OCI-LY1 (cell line): Measurements from ENCODE around the gene HSPBAP1.

Experiments
- H2AFZ ChIP-seq: fragments of 200-600 bp; sonication (generic), shearing (Covaris generic); 2 replicates; pipeline ENCODE4 v1.6.0; 2014; ENCODE audit warnings: antibody characterized with exemption, mild to moderate bottlenecking, low read length
- H3F3A ChIP-seq: fragments of 200-600 bp; sonication (generic), shearing (Covaris generic); 2 replicates; pipeline ENCODE4 v1.6.0; 2014; ENCODE audit warnings: mild to moderate bottlenecking, antibody characterized with exemption, low read length, moderate library complexity; ENCODE audit not compliant: insufficient read depth
- H3K27ac ChIP-seq: fragments of 200-600 bp; sonication (generic); 2 replicates; pipeline ENCODE4 v1.5.1; 2014; ENCODE audit warnings: low read length, mixed run types, mild to moderate bottlenecking, low read depth; ENCODE audit not compliant: poor library complexity, severe bottlenecking
- H3K27me3 ChIP-seq: fragments of 200-600 bp; sonication (generic); 2 replicates; pipeline ENCODE4 v1.6.0; 2014; ENCODE audit warnings: antibody characterized with exemption, mild to moderate bottlenecking, low read length, moderate library complexity; ENCODE audit not compliant: insufficient read depth
- H3K36me3 ChIP-seq: fragments of 200-600 bp; sonication (generic); 2 replicates; pipeline ENCODE4 v1.6.1; 2014; ENCODE audit warnings: mild to moderate bottlenecking, antibody characterized with exemption, low read length, moderate library complexity, mixed read lengths; ENCODE audit not compliant: insufficient read depth
- H3K4me1 ChIP-seq: fragments of 200-600 bp; sonication (generic); 2 replicates; pipeline ENCODE4 v1.5.1; 2014; ENCODE audit warnings: mild to moderate bottlenecking, low read length, moderate library complexity; ENCODE audit not compliant: insufficient read depth, severe bottlenecking
- H3K4me2 ChIP-seq: fragments of 200-600 bp; sonication (generic), shearing (Covaris generic); 2 replicates; pipeline ENCODE4 v1.6.1; 2014; ENCODE audit warnings: low read length
- H3K4me3 ChIP-seq: fragments of 200-600 bp; sonication (generic); 2 replicates; pipeline ENCODE4 v1.5.1; 2014; ENCODE audit warnings: low read length, low read depth, mild to moderate bottlenecking, mixed read lengths; ENCODE audit not compliant: poor library complexity, severe bottlenecking
- H3K79me2 ChIP-seq: fragments of 200-600 bp; shearing (Covaris generic); 2 replicates; pipeline ENCODE4 v1.6.1; 2016; ENCODE audit warnings: mixed run types, low read length, mixed read lengths; ENCODE audit not compliant: insufficient read depth
- H3K9ac ChIP-seq: fragments of 200-600 bp; sonication (generic), shearing (Covaris generic); 2 replicates; pipeline ENCODE4 v1.6.1; 2014; ENCODE audit warnings: mild to moderate bottlenecking, low read length, mixed read lengths
- H3K9me2 ChIP-seq: fragments of 200-600 bp; sonication (generic), shearing (Covaris generic); 2 replicates; pipeline ENCODE4 v1.6.1; 2014; ENCODE audit warnings: low read depth, mild to moderate bottlenecking, low read length, mixed read lengths
- H3K9me3 ChIP-seq: fragments of 200-600 bp; shearing (Covaris generic); 2 replicates; pipeline ENCODE4 v1.6.1; 2014; ENCODE audit warnings: low read length, mixed read lengths
- H4K20me1 ChIP-seq: fragments of 200-600 bp; sonication (generic), shearing (Covaris generic); 2 replicates; pipeline ENCODE4 v1.6.0; 2016; ENCODE audit warnings: mild to moderate bottlenecking, low read length; ENCODE audit not compliant: insufficient read depth
- CTCF ChIP-seq: fragments of 200-600 bp; sonication (generic), shearing (Covaris generic); IDR thresholded peaks from 2 replicates; pipeline ENCODE4 v1.5.1; 2017; ENCODE audit warnings: mild to moderate bottlenecking, antibody characterized with exemption, low read length, moderate library complexity, mixed read lengths
- EZH2 ChIP-seq: fragments of 200-600 bp; sonication (generic), shearing (Covaris generic); IDR thresholded peaks from 2 replicates; pipeline ENCODE4 v1.8.0; 2017; ENCODE audit warnings: borderline replicate concordance, mixed run types, mild to moderate bottlenecking, antibody characterized with exemption, low read length, moderate library complexity, mixed read lengths

The HSPBAP1 gene

GRCh38 chr3:122799322-122799721, 5.7 kb upstream of the HSPBAP1 start:
- H3K9me3 ChIP-seq: no peaks in the 10 kb centered on the region
- no peak overlapping the region for H3K4me2 ChIP-seq
- no peaks in the 10 kb centered on the region for H3K27me3 ChIP-seq
- peaks cover 22% of the 10 kb centered on the region for H3K4me1 ChIP-seq
- TF ChIP-seq EZH2: no peak
- no peak for TF ChIP-seq CTCF
- H3F3A ChIP-seq: no peaks in the 10 kb centered on the region
- no peak overlapping the region for H2AFZ ChIP-seq
- H3K27ac ChIP-seq: no peak overlapping the region
- no peaks in the 10 kb centered on the region for H3K9me2 ChIP-seq
- peaks cover 3% of the 10 kb centered on the region; the same call in 1 of the 2 replicates for H3K36me3 ChIP-seq
- no peak overlapping the region for H3K9ac ChIP-seq
- no peak overlapping the region for H3K4me3 ChIP-seq
- no peaks in the 10 kb centered on the region for H3K79me2 ChIP-seq
- H4K20me1 ChIP-seq: no peaks in the 10 kb centered on the region

- Histone ChIP-seq H3K27me3 (no peaks in the 10 kb centered on the region), H3K9me2 (no peaks in the 10 kb centered on the region), H3F3A (no peaks in the 10 kb centered on the region), H3K36me3 (peaks cover 3% of the 10 kb centered on the region; the same call in 1 of the 2 replicates), H3K4me3 (no peak overlapping the region), H3K9ac (no peak overlapping the region), H4K20me1 (no peaks in the 10 kb centered on the region), H2AFZ (no peak overlapping the region), H3K9me3 (no peaks in the 10 kb centered on the region), H3K79me2 (no peaks in the 10 kb centered on the region; the same call in 1 of the 2 replicates), H3K4me1 (peaks cover 35% of the 10 kb centered on the region), H3K4me2 (no peak overlapping the region), H3K27ac (no peak overlapping the region)
- TF ChIP-seq EZH2: no peak
- no peak for TF ChIP-seq CTCF
Measured at GRCh38 chr3:122797291-122797690, 3.7 kb upstream of the HSPBAP1 start.

DNA sequence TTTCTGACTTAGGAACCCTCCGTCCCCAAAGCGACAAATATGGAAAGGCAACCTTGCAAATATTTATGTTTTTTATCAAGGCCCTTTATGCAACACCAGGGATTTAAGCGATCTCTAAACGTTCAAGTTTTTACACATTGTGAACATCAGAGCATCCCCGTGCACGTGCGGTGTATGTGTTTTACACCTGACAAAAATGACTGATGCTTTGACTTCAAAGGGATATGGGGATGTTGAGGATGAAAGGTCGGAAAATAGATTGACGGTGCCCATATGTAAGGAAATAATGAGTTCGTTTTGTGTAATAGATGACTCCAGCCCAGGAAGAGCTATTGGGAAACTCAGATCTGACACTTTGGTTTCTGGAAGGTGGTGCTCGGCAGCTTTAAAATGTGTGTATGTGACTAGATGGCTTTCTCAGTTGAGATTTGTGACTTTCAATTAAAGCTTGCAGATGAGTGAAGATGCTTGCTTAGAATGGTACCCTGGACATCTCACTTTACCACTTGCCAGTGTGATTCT, 2.1 kb upstream of the HSPBAP1 start:
- Histone ChIP-seq H3K9ac (peak overlapping the region; percentile 78), H3F3A (no peaks in the 10 kb centered on the region), H3K4me2 (peak overlapping the region; percentile 99), H3K4me3 (peak overlapping the region; percentile 78), H3K4me1 (peaks cover 46% of the 10 kb centered on the region), H3K27ac (no peak overlapping the region), H3K9me3 (no peaks in the 10 kb centered on the region), H3K36me3 (peaks cover 3% of the 10 kb centered on the region; the same call in 1 of the 2 replicates), H3K79me2 (no peaks in the 10 kb centered on the region; the same call in 1 of the 2 replicates), H4K20me1 (no peaks in the 10 kb centered on the region), H3K27me3 (no peaks in the 10 kb centered on the region), H2AFZ (peak overlapping the region; percentile 59; the same call in 1 of the 2 replicates), H3K9me2 (no peaks in the 10 kb centered on the region)
- TF ChIP-seq EZH2 (no peak), CTCF (no peak)
